ENCODE results near the gene NUP214.

DNA sequence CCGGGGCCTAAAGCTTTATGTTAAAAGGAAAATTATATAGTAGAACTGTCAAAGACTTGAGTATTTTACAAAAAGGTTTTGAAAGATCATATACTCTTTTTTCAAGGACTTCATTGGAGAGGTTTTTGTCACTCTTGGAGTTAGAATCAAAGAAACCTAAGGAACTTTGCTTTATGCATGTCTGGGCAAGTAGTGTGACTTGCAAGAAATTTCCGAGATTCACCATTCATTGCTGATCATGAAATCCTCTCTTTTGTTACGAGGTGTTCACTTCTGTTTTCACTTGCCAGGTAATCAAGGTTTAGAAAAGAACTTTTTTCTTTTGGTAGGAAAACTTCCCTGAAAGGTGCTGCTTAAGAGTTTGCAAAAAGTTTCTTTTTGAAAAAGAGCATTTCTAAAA, 64.8 kb downstream of the NUP214 start:
- TF ChIP-seq, protein P1, sequence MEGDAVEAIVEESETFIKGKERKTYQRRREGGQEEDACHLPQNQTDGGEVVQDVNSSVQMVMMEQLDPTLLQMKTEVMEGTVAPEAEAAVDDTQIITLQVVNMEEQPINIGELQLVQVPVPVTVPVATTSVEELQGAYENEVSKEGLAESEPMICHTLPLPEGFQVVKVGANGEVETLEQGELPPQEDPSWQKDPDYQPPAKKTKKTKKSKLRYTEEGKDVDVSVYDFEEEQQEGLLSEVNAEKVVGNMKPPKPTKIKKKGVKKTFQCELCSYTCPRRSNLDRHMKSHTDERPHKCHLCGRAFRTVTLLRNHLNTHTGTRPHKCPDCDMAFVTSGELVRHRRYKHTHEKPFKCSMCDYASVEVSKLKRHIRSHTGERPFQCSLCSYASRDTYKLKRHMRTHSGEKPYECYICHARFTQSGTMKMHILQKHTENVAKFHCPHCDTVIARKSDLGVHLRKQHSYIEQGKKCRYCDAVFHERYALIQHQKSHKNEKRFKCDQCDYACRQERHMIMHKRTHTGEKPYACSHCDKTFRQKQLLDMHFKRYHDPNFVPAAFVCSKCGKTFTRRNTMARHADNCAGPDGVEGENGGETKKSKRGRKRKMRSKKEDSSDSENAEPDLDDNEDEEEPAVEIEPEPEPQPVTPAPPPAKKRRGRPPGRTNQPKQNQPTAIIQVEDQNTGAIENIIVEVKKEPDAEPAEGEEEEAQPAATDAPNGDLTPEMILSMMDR (IDR thresholded peaks at IDR 0.05; ENCODE audit: poor library complexity, severe bottlenecking): no peak
- TF ChIP-seq EZH2 (IDR thresholded peaks at IDR 0.05; ENCODE audit: borderline replicate concordance, insufficient read depth, low read length, poor library complexity, severe bottlenecking) (no peak), EP300 (conservative IDR thresholded peaks at IDR 0.05; ENCODE audit: poor library complexity, severe bottlenecking) (no peak), TAF1 (IDR thresholded peaks at IDR 0.05; ENCODE audit: low read depth) (no peak), RAD21 (conservative IDR thresholded peaks at IDR 0.05) (no peak), POLR2AphosphoS5 (IDR thresholded peaks at IDR 0.05) (no peak), SMC3 (conservative IDR thresholded peaks at IDR 0.05; ENCODE audit: poor library complexity) (no peak)
- TF ChIP-seq, protein P2, sequence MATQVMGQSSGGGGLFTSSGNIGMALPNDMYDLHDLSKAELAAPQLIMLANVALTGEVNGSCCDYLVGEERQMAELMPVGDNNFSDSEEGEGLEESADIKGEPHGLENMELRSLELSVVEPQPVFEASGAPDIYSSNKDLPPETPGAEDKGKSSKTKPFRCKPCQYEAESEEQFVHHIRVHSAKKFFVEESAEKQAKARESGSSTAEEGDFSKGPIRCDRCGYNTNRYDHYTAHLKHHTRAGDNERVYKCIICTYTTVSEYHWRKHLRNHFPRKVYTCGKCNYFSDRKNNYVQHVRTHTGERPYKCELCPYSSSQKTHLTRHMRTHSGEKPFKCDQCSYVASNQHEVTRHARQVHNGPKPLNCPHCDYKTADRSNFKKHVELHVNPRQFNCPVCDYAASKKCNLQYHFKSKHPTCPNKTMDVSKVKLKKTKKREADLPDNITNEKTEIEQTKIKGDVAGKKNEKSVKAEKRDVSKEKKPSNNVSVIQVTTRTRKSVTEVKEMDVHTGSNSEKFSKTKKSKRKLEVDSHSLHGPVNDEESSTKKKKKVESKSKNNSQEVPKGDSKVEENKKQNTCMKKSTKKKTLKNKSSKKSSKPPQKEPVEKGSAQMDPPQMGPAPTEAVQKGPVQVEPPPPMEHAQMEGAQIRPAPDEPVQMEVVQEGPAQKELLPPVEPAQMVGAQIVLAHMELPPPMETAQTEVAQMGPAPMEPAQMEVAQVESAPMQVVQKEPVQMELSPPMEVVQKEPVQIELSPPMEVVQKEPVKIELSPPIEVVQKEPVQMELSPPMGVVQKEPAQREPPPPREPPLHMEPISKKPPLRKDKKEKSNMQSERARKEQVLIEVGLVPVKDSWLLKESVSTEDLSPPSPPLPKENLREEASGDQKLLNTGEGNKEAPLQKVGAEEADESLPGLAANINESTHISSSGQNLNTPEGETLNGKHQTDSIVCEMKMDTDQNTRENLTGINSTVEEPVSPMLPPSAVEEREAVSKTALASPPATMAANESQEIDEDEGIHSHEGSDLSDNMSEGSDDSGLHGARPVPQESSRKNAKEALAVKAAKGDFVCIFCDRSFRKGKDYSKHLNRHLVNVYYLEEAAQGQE (IDR thresholded peaks at IDR 0.05; ENCODE audit: borderline replicate concordance): no peak
